CD4-positive, alpha-beta T cell treated with Interleukin-4 for 1 hour (primary cell): ENCODE results near the gene CD44.
A peak's percentile ranks its signal among the peaks of the same experiment; 100 is the strongest.

Experiments used
- DNase-seq, 2 donors: peaks; one replicate each; pipeline ENCODE4 v3.0.0-alpha.2; 2020 to 2022

CD44 gene

DNA sequence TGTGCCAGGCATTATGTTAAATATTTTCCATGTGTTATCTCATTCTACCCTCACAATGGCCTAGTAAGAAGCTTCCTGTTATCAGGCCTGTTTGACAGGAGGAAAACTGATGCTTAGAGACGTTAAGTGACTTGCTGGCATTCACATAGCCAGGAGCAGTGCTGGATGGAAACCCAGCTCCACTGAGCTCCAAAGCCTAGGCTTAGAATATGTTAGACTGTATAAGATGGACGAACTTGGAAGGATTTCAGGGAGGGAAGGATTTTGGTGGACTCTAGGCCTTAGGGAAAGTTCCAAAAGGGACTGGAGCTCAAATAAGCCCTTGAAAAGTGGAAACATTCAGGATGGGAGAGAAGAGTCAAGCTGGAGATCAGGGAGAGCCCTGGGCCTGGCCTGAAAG, 2.1 kb downstream of the CD44 start:
- DNase-seq = peak in 1 of 2 donors; percentile 48

DNA sequence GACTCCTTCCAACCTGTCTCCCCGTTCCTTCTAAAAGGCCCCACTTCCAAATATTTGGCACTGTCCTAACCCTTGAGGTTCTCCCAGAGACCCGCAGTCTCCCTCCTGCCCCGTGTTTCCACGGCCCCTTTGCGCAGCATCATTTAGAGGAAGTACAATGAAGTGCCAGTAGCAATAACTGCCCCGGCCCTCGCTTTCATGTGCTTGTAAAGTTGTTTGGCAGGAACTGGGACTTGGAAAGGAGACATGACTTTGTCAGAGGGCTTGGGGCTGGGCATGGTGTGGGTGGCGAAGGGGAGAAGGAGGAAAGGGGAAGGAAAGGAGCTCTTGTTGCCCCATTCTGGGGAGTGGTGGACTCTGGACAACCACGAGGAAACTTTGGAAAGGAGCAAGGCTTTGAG, 2.6 kb downstream of the CD44 start:
- peak in 1 of 2 donors; percentile 66 for DNase-seq

DNA sequence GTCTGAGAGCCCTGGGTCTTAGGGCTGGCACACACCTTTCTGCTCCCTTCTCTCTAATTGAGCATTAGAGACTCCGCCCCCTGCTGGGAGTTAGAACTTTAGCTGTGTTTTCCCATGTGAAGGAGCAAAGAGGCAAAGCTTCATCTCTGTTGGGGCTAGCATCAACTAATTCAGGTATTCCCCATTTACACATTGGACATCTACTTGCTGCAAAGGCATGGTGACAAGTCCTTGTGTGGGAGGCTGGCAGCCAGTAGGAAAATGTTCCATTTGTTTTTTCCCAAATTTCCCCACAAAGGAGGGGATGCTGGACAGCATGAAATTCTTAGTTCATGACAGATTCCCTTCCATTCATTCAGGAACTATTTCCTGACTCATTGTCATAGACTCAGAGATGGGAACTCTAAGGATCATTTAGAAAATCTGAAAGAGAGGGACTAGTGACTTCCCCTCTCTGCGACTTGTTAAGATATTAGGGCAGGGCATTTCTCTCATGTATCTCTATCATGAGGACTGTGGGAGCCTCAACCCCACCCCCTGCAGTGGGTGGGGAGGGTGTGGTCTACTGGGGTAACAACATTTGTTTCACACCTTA, 3.6 kb downstream of the CD44 start:
- peak; percentile 64 to 69 for DNase-seq

DNA sequence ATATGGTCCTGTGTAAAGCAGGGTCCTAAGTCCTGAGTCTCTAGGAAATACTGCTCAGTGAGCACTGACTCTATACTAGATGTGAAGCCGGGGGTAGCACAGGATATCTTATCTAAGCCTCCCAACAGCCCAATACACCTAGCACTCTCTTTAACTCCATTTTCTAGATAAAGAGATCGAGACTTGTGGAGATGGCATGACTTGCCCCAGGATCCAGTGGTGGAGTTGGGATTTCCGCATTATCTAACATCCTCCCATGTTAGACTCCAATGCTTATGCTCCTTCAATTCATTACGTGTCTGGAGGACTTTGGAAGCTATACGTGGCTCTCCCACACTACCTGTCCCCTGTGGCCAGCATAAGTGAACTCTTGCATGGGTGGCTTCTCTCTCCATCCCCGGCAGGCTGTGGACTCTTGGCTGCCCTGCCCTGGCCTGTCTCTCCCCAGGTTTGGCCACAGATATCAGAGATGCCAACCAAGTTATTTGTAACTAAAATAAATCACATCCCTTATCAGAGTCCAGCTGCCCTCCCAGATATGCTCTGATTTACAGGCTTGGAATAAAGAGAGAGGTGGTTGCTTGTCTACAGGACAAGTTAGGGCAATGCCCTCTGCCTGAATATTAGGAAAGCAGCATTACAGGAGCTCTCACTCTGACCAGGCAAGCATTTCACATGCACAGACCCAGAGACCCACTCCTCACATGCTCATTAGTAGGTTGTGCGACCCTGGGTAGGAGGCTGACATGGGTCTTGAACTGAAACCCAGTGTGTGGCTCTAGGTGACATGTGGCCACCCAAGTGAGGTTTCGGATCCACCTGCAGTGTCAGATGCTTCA, 4.5 kb downstream of the CD44 start:
- DNase-seq = peak in 1 of 2 donors; percentile 34

DNA sequence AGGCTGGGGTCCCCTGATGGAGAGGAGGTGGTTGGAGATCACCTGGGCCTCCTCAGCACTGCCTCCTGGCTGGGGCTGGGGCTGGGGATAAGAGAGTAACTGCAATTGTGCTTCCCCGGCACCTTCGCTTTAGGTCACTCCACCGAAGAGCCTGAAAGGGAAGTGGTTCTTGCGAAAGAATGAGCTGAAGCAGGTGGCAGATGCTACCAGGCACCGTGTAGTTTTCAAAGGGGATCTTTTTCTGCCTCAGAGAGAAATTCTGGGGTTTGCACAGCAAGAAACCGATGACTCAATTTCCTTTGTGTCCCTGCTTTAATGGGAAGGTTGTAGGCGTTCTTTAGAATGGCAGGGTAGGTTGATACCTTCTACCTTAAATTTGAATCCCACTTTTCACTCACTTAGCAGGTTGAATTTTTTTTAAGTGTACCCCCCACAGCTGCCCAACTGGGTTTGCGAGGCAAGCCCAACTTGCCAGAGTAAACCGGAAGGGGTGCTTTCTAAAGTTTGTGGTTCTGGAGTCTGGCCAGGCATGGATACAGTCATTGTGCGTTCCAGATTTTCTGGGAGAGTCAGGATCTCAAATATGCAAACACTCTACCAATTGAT, 5.3 kb downstream of the CD44 start:
- DNase-seq = peak; percentile 81 to 83

DNA sequence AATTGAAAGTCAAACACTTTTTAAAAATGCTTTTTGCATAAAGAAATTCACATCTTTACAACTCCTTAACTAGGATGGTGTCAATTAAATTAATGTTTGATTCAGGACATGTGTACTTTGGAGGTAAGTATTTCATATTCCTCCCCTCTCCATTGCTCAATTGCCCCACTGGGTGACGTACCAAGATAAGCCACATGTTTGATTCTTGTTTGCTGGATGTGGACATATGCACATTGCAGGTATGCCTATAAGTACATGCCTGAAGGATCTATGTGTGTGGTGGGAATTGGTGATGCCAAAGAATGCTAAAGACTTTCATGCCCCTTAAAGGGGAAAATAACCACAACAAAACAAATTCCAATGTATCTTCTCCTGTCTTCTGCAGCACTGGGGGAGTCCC, 5.8 kb downstream of the CD44 start:
- DNase-seq = peak in 1 of 2 donors; percentile 37

DNA sequence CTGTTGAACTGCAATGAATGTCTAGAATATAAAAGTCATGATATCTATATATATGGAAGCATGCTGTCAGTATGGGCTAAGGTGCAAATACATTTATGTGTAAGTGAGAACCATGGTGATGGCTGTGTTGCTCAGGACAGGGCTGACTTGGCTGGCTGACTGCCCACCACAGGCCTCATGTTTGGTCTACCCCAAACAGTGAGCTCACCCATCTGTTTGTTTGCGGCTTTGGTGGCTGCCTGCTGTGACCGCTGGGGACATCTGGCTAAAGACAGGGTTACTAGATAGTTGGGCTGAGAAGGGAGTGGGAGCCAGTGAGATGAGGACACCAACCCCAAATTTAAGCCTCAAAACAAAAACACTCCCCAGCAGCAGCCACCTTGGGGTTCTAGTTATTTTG, 6.3 kb downstream of the CD44 start:
- DNase-seq = peak; percentile 66 to 71

DNA sequence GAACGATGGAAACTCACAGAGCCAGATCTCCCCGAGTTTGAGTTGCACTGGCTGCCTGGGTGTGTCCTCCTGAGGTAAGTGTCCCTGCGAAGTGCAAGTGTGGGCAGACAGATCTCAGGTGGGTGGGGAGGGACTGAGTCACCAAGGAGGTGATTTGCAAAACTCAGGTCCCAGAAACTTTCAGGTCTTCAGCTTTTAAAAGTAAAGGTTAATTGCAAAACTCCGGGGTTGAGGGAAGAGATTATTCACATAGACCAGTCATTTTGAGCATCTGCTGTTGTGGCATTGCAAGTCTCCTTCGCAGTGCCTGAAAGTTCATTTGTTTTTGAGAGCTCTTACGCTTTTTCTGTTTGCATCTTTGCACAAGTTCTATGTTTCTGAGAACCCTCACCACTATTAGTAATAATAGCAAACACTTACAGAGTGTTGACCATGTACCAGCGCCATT, 7.1 kb downstream of the CD44 start:
- peak; percentile 61 to 62 for DNase-seq

DNA sequence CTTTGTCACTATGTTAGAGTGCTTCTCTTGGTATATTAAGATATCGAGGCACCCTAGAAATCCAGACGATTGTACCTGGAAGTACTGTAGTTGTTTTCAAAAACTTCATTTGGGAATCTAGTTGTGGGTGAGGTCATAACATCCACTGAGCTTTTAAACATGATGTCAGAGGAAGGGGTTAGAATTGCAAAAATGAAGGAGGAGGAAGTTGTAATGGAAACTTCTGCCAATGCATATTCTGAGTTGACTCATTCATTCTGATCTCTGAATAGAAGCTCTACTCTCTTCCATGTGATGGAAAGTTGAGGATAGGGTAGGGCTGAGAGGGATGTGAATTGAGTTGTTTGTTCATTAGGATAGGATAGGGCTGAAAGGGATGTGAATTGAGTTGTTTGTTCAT, 7.7 kb downstream of the CD44 start:
- peak in 1 of 2 donors; percentile 48 for DNase-seq

DNA sequence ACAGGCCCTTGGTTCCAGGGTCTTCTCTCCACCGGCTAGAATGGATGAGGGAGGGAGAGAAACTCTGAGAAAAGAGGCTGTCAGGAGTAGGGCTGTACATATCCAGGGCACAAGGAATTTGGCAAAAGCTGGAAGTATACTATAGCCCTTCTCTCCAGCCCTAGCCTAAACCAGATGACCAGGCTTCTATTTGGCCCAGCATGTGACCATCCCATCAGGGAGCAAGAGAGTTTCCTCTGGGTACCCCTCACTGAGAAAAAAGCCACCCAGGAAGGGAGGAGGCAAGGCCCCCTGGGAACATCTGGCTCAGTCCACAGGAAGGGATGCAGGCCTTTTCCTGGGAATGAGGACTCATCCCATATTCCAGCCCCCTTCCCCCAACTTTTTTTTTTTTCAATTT, 8.3 kb downstream of the CD44 start:
- DNase-seq = no peak

DNA sequence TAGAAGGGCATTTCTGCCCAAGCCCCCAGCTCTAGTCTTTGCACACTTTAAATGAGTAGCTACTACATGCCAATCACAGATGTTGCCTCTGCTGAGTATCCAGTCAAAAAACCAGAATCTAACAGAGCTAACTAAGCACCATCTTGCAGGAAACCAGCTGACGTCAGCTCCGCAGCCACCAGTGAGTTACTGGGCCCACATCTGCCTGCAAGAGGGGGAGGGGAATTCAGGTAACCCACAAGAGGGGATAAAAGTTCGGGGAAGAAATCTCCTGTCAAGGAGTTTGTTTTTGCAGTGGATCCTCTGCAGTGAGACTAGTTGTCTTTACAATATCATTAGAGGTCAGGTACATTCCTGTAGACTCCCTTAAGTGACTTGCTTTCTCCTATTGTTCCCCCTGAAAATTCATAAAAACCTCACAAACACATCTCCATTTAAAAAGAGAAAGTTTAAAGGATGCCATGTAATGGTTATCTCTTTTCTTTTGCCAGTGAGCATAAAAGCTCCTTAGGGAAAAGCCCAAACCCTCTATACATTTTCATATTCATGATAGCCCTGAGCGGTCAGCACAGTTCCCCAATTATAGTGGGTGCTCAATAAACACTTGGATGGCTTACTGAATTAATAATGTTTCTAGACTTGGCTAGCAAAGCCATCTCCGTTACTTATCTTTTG, 9.3 kb downstream of the CD44 start:
- peak; percentile 68 to 70 for DNase-seq

DNA sequence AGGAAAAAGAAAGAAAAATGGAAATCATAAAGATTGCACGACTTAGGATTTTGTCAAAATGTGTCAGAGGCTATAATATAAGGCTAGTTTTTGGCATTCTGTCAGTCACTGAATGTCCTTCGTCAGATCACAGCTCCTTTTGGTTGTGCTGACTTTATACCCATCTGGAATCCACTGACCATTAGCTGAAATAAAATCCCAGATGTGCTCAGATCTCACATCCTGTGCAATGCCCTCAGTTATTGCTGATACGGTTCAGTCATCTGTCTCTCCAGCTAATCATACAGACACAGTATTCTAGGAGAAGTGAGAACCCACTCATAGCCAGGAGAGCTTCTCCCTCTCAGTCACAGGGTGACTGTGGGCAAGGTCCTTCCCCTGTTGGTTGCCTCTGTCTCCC, 11.5 kb downstream of the CD44 start:
- DNase-seq = peak in 1 of 2 donors; percentile 11

DNA sequence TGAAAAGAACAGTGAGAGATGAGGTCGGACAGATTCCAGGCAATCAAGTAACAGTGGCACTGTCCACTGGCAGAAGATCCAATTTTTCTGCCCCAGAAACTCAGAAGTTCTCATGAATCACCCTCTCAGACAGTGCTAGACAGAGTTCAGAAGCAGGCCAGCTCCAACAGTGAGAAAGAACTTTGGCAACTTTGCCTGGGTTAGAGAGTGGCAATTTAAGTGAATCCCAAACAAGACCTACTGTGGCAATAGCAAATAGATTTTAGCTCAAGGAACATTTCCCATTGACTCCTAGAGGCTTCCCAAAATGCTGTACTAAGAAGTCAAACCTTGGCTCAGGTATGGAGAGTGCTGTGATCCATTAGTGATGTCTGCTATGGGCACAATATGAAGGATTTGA, 12.3 kb downstream of the CD44 start:
- DNase-seq = peak in 1 of 2 donors; percentile 27

DNA sequence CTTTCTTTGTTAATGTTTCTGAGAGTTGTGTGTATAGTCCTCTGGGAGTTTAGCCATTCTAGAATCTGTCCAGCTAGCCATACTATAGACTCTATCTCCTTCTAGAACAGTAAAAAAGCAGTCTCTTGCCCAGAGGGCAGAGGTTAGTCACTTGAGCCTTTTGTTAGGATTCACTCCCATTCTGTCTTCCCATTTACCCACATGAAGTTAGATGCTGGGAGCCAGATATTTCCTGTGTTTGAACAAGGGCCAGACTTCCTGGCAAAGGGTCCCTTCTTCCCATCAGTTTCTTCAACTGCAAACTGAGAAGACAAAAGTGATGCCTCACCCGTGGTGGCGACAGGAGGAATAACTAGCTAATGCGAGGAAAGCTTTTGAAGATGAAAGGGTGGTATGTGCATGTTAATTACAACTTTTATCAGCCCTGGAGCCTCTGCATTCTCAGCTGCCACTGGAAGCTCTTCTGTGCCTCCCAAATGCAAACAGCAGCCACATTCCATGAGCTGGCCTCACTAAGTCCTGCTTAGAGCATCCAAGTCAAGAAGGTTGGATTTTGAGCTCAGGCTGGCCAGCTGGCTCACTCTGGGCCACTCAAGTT, 12.8 kb downstream of the CD44 start:
- DNase-seq = peak in 1 of 2 donors; percentile 21

DNA sequence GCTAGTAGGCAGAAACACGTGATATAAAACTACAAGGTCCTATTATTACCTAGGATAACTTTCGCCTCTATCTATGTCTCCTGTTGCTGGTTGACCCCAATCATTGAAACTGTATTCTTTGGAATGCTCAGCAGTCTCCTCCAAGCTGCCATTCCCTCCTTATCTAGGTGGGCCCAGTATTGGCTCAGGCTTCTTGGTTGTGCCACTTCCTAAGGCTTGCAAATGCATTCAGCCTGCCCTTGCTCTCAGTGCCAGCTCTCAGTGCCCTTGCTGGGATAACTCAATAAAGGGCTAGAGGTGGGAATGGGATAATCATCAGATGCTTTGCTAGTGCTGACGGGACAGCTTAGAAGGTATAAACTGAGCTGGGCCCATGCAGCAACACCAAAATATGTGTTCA, 13.6 kb downstream of the CD44 start:
- DNase-seq = no peak

DNA sequence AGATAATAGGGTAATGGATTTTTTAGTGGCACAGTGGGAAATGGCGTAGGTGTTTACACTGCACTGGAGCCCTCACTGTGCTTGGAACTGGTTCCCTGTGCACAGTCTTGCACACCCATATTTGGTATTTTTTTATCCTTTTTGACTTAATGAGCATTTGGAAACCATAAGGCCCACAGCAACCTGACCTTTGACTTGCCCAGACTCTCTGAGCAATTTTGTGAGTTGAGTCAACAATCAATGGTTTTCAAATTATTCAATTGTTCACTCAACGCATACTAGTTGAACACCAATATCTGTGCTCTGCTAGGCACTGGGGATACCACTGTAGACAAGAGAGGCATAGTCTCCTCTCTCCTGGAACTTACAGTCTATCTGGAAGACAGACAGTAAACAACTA, 14.3 kb downstream of the CD44 start:
- no peak for DNase-seq

DNA sequence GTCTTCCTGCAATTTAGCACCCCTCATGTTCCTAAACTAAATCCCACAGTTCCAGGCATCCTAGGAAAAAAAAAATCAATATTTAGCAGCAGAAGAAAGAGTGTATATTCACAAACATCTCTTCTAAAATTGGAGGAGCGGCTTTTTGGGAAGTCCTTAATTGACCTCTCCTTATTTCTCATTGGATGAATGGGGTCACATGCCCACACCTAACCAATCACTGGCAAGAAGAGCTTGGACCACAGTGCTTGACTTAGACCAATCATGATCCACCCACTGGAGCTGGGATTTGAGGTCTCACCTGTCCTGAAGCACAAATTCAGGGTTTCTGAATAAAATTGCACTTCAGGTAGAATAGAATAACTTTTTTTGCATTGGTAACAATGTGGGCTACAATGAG, 16.0 kb downstream of the CD44 start:
- no peak for DNase-seq

DNA sequence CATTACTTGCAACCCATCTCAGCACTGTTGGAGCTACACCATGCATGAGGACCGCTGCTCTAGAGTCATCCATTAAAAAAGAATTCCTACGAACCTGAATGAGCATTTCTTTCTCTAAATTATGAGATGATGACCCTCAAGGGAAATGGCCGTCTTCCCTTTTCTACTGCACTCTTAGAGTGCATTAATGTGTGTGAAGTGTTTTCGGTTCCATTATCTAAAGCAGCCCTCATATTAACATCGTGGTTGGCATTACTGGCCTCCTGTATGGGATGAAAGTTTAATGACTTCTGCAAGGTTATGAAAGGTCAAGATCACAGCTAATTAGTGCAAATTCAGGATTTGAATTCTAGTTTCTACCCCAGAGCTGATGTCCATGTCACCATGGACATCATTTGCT, 16.7 kb downstream of the CD44 start:
- no peak for DNase-seq

DNA sequence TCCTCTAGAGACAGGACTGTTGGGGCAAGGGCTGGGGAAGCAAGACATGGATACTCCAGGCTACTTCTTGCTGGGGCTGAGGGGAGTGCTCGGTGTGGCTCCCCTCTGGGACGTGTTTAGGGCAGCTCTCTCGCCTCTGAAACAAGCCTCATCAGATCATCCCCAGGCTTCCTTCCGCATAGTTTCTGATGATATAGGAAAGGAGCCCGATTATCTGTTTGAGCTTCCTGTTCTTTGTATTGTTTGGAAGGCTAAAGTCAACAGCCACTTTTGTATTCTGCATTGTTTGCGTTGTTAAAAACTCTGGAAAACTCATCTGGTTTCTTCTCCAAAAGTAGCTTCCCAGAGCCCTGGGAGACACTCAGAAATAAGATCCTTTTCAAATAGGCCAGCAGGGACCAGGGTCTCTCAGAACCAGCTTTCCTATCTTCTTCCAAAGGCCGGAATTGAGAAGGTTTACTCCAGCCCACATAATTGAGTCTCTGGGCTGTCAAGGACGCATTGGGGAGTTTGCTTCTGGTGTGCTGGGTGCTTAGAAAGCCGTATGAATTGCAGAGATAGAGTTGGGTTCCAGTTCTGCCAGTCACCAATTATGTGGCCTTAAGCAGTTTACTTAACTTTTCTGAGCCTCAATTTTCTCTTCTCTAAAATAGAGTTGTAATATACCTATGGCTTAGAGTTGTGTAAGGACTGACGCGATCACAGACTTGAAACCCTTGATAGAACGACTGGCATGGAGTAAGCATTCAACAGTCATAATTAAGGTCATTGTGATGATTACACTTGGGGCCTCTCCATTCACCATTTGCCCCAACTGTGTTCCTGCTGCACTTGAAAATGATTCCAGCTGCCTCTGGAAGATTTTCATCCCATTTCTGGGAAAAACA, 19.1 kb downstream of the CD44 start:
- peak in 1 of 2 donors; percentile 10 for DNase-seq

DNA sequence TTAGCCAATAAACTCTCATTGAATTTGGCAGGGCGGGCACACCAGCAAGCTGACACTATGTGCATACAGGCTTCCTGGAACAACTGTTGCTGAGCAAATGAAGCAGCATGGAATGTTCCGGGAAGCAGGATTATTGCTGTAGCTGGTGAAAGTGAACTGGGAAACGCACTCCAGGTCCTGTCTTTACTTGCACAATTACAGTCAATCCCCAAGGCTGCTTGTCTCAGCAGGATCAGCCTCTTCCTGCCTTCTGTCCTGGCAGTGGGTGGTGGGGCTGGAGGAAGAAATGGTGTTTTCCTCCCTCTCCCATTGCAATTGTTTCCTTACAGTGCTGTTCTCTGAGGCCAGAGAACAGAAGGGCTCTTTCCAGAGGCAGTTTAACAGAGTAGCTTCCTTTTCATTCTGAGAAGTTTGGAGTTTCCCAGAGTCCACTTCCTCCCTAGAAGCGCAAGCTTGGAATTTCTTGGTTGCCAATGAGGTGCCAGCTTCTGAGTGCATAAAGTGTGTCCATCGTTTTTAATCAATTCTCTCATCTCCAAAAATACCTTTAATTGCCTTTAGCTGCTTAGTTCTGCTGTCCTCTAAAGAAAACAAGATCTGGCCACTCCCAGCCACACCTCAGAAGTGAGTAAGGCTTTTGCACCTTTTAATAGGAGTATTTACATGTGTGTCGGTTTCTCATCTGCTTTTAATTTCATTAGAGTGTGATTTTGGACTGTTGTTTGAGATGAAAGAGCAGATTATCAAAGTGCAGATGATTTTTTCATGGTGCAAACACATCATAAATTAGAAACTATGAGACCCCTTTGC, 19.9 kb downstream of the CD44 start:
- peak in 1 of 2 donors; percentile 10 for DNase-seq

DNA sequence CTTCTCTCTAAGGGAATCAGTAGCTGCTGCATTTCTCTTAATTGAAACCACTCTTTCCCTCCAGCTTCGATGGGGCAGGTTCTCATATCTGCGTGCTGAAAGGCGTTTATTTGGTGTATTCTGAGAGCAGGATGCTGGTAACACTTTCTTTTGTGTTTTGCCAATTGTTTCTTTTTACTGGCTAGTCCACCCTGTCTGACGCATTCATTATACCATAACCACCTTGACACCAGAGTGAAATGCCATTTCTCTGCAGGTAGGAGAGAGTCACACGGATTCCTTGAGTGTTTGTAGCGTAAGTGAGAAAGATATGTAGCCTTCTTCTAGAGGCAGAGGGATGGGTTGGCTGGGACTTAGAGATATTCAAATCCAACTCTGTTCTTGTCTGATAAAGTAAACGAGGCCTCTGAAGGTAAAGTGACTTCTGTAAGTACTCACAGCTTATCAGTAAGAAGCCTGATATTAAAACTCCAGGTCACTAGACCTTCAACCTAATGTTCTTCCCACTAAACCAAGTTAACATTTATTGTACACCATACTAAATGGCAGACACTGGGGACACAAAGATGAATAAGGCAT, 21.4 kb downstream of the CD44 start:
- DNase-seq = peak; percentile 38 to 58
